Osteoblast (primary cell): ENCODE measurements around the gene PDPN. TPM values are rescaled to one million over a fixed set of nuclear protein-coding genes. Genes with fewer than 3 reads are reported as not detected.

Experiments
- DNase-seq: peaks from one replicate; pipeline ENCODE4 v3.0.0; 2011; ENCODE audit warnings: low spot score, mixed read lengths; ENCODE audit not compliant: insufficient read length; ENCODE audit errors: missing footprints
- H2AFZ ChIP-seq: 2 replicates; pipeline ENCODE4 v1.6.0; 2011; ENCODE audit warnings: mild to moderate bottlenecking, low read length
- H3K27ac ChIP-seq: 2 replicates; pipeline ENCODE4 v1.5.1; 2011; ENCODE audit warnings: mild to moderate bottlenecking, low read depth, low read length, moderate library complexity
- H3K27me3 ChIP-seq: 2 replicates; pipeline ENCODE4 v1.6.0; 2012; ENCODE audit warnings: mild to moderate bottlenecking, control low read depth, inconsistent platforms, low read length, moderate library complexity; ENCODE audit not compliant: insufficient read depth
- H3K36me3 ChIP-seq: 2 replicates; pipeline ENCODE4 v1.5.1; 2011; ENCODE audit warnings: mild to moderate bottlenecking, low read length, control low read depth, moderate library complexity; ENCODE audit not compliant: insufficient read depth
- H3K4me1 ChIP-seq: 2 replicates; pipeline ENCODE4 v1.5.1; 2011; ENCODE audit warnings: mild to moderate bottlenecking, low read length, control low read depth, moderate library complexity; ENCODE audit not compliant: insufficient read depth
- H3K4me2 ChIP-seq: 2 replicates; pipeline ENCODE4 v1.6.0; 2011; ENCODE audit warnings: mild to moderate bottlenecking, low read length; ENCODE audit not compliant: insufficient read depth
- H3K4me3 ChIP-seq: fragments of 200-600 bp; sonication (generic); 3 replicates; pipeline ENCODE4 v1.5.1; 2012; ENCODE audit warnings: mild to moderate bottlenecking, low read length, inconsistent platforms; ENCODE audit not compliant: insufficient read depth
- H3K79me2 ChIP-seq: 2 replicates; pipeline ENCODE4 v1.6.0; 2012; ENCODE audit warnings: mild to moderate bottlenecking, low read length, control low read depth, inconsistent platforms; ENCODE audit not compliant: insufficient read depth
- H3K9me3 ChIP-seq: 2 replicates; pipeline ENCODE4 v1.5.1; 2011; ENCODE audit warnings: low read depth, low read length, control low read depth
- H4K20me1 ChIP-seq: 2 replicates; pipeline ENCODE4 v1.6.0; 2012; ENCODE audit warnings: mild to moderate bottlenecking, low read length, control low read depth; ENCODE audit not compliant: insufficient read depth
- total RNA-seq: library from RNA; depleted of rRNA; stranded (reverse); fragments of >200 nt; gene quantifications from 2 replicates; pipeline ENCODE4 v1.2.3, GENCODE V29; 2012
- TF ChIP-seq, protein P1 (sequence below): IDR thresholded peaks from 2 replicates; pipeline ENCODE4 v1.5.1; 2011; ENCODE audit warnings: mild to moderate bottlenecking, low read depth, low read length, moderate library complexity; ENCODE audit errors: extremely low read depth

The PDPN gene
- total RNA-seq, 1 donor = 11.9 TPM

DNA sequence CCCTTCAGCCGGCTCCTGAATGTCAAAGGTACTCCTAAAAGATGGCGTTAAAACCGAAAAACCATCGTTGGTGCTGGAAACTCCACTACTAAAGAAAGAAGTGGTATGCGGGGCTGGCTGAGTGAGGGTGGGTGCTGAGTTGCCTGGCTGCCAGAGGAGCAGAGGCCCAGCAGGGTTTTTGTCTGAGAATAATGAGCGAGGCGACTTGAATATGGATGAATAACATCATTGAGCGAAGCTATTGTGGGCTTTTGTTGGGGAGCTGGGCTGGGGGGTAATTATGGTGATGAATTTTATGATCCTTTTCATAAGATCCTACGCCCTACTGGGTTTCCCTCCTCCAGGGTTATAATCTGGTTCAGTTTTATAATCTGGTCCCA, 2.0 kb downstream of the PDPN start:
- TF ChIP-seq, protein P1, sequence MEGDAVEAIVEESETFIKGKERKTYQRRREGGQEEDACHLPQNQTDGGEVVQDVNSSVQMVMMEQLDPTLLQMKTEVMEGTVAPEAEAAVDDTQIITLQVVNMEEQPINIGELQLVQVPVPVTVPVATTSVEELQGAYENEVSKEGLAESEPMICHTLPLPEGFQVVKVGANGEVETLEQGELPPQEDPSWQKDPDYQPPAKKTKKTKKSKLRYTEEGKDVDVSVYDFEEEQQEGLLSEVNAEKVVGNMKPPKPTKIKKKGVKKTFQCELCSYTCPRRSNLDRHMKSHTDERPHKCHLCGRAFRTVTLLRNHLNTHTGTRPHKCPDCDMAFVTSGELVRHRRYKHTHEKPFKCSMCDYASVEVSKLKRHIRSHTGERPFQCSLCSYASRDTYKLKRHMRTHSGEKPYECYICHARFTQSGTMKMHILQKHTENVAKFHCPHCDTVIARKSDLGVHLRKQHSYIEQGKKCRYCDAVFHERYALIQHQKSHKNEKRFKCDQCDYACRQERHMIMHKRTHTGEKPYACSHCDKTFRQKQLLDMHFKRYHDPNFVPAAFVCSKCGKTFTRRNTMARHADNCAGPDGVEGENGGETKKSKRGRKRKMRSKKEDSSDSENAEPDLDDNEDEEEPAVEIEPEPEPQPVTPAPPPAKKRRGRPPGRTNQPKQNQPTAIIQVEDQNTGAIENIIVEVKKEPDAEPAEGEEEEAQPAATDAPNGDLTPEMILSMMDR = no peak

DNA sequence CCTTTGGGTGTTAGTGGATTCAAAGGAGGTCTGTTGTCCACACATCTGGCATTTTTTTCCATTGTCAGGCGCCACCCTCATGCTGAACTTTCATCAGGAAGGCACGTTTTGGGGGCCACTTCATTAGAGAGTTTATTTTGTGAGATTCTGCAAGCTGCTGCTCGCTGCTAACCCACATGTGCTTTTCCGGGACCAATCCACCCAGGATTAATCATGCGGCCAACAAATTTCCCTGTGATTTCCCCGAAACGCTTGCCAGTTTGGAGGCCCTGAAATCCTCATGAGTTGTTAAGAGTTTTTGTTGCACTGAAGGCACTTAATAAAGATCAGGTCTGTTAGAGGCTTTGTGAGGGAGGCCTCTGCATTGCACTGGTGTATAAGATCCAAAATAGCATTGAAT, 2.4 kb downstream of the PDPN start:
- Histone ChIP-seq H3K27ac (no peak overlapping the region), H3K27me3 (peaks cover 4% of the 10 kb centered on the region), H3K4me1 (no peaks in the 10 kb centered on the region), H3K9me3 (no peaks in the 10 kb centered on the region), H4K20me1 (no peaks in the 10 kb centered on the region), H3K79me2 (no peaks in the 10 kb centered on the region), H2AFZ (no peak overlapping the region), H3K36me3 (no peaks in the 10 kb centered on the region), H3K4me2 (no peak overlapping the region), H3K4me3 (no peak overlapping the region)
- TF ChIP-seq, protein P1 = no peak
- peak; percentile 56 for DNase-seq

More for the DNA sequence above, 2.0 kb downstream of the PDPN start:
- no peaks in the 10 kb centered on the region for H3K4me1 ChIP-seq
- H3K27me3 ChIP-seq = peaks cover 4% of the 10 kb centered on the region
- H3K4me2 ChIP-seq = no peak overlapping the region
- no peaks in the 10 kb centered on the region for H3K36me3 ChIP-seq
- no peaks in the 10 kb centered on the region for H3K79me2 ChIP-seq
- no peak overlapping the region for H3K27ac ChIP-seq
- no peak for DNase-seq
- no peaks in the 10 kb centered on the region for H3K9me3 ChIP-seq
- no peak overlapping the region for H3K4me3 ChIP-seq
- no peak overlapping the region for H2AFZ ChIP-seq
- no peaks in the 10 kb centered on the region for H4K20me1 ChIP-seq

DNA sequence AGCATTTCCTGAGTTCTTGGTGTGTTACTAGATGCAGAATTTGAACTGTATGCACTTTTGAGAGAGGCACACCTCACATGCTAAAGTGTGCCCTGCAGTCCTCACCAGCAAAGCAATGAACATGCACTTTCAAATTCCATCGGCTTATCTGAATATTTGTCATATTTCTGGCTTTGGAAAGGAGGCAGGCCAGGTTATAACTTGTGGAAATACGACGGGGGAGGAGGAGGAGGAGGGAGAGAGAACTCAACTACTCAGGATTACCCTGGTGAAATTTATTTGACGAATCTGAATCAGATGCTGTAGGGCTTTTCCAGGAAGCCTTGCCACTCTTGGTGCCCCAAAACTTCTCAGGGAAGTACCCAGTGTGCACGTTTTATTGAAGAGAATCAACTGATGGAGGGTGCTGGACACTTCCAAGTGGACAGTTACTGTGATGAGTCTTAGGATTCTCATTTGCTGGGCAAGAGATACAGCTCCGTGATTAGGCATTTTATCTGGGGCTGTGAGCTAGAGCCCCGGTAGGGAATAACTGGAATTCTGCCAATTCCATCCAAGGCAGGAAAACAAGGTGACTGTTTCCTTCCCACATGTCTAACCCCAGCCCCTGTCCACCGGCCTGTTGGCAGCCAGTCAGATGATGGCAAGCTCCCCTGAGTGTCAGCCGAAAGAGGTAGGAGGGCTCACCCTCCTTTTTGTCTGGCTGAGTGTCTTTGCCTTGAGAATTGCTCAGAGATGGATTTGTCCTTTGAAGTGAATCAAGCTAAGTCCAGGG, 3.8 kb downstream of the PDPN start:
- Histone ChIP-seq H3K79me2 (no peaks in the 10 kb centered on the region), H3K4me2 (no peak overlapping the region), H2AFZ (no peak overlapping the region), H3K27me3 (peaks cover 3% of the 10 kb centered on the region), H3K36me3 (no peaks in the 10 kb centered on the region), H4K20me1 (no peaks in the 10 kb centered on the region), H3K27ac (no peak overlapping the region), H3K9me3 (no peaks in the 10 kb centered on the region), H3K4me3 (no peak overlapping the region), H3K4me1 (no peaks in the 10 kb centered on the region)
- TF ChIP-seq, protein P1 = no peak
- peak; percentile 41 for DNase-seq

DNA sequence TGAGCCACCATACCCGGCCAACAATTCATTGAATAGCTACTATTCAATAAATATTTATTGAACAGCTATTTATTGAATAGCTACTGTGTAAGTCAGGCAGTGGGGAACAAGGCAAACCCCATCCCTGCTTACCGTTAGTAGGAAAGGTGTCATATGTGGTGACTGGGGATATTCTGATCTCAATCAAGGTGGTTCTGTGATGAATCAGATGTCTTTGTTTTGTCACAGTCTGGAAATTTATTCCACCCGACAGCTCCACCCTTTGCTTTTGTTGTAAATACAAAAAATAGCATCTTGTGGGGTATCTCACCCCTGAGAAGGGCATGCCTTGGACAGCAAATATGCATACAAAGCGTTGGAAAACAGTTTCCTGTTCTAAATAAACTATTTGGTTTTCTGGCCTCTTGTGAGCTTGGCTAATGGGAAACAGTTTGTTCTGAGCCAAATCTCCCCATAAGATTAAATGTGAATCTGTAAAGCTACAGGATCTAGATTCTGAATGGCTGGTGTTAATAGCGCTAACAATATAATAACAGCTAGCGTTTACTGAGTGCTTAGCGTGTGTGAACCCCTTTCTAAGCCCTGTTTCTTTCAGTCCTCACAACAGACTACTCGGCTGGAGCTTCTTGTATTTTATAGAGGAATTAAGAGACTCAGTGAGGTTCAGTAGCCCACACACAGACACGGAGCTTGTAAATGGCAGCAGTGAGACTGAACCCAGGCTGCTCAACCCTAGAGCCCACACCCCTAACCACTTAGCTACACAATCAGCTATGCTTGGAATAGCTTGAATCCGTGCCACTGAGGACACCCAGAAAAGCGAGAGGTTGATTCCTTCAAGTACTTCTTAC, 5.5 kb downstream of the PDPN start:
- Histone ChIP-seq H3K79me2 (no peaks in the 10 kb centered on the region), H3K27me3 (no peaks in the 10 kb centered on the region), H3K4me3 (no peak overlapping the region), H2AFZ (no peak overlapping the region), H3K36me3 (no peaks in the 10 kb centered on the region), H3K4me1 (peaks cover 8% of the 10 kb centered on the region), H4K20me1 (no peaks in the 10 kb centered on the region), H3K27ac (no peak overlapping the region), H3K4me2 (no peak overlapping the region), H3K9me3 (no peaks in the 10 kb centered on the region)
- no peak for DNase-seq
- TF ChIP-seq, protein P1 = no peak
